Neural crest cell (in vitro differentiated cells): ENCODE measurements around the gene SLC22A14. TPM values are rescaled to one million over a fixed set of nuclear protein-coding genes. Genes with fewer than 3 reads are reported as not detected.

ENCODE experiments used
- DNase-seq: peaks from one replicate; pipeline ENCODE4 v3.0.0; 2021; ENCODE audit warnings: low read depth, mixed read lengths, low spot score
- H3K27ac Mint-ChIP-seq: one replicate; pipeline ENCODE4 v1.8.0; 2021; ENCODE audit warnings: mild to moderate bottlenecking, mixed read lengths; ENCODE audit not compliant: unreplicated experiment
- H3K27me3 Mint-ChIP-seq: 2 replicates; pipeline ENCODE4 v1.8.0; 2021; ENCODE audit warnings: low read depth, mild to moderate bottlenecking, mixed read lengths
- H3K36me3 Mint-ChIP-seq: 2 replicates; pipeline ENCODE4 v1.8.0; 2021; ENCODE audit warnings: low read depth, mild to moderate bottlenecking, mixed read lengths
- H3K4me1 Mint-ChIP-seq: 2 replicates; pipeline ENCODE4 v1.8.0; 2021; ENCODE audit warnings: mixed read lengths
- H3K4me3 Mint-ChIP-seq: one replicate; pipeline ENCODE4 v1.8.0; 2021; ENCODE audit warnings: mild to moderate bottlenecking, mixed read lengths
- H3K9me3 Mint-ChIP-seq: 2 replicates; pipeline ENCODE4 v1.8.0; 2021; ENCODE audit warnings: mixed read lengths
- CTCF ChIP-seq: fragments of 200-600 bp; sonication (generic); conservative IDR thresholded peaks from 2 replicates; pipeline ENCODE4 v1.5.0; 2021; ENCODE audit warnings: antibody characterized with exemption, mild to moderate bottlenecking
- total RNA-seq: library from RNA; stranded (reverse); gene quantifications from 2 replicates; pipeline ENCODE4 v1.2.1, GENCODE V29; 2021

SLC22A14 gene
- total RNA-seq, 1 donor from 2014 or later, result not detected

- DNase-seq, result no peak
- H3K9me3 Mint-ChIP-seq, result no peaks in the 10 kb centered on the region
- H3K36me3 Mint-ChIP-seq, result peaks cover 13% of the 10 kb centered on the region
- no peaks in the 10 kb centered on the region for H3K4me1 Mint-ChIP-seq
- peak overlapping the region; percentile 93 for H3K27ac Mint-ChIP-seq
- H3K4me3 Mint-ChIP-seq, result no peak overlapping the region
- H3K27me3 Mint-ChIP-seq, result no peaks in the 10 kb centered on the region
- no peak for TF ChIP-seq CTCF
Measured at GRCh38 chr3:38360345-38360744, 78.3 kb downstream of the SLC22A14 start.

GRCh38 chr3:38361496-38361895, 79.4 kb downstream of the SLC22A14 start:
- H3K27me3 Mint-ChIP-seq, result no peaks in the 10 kb centered on the region
- H3K9me3 Mint-ChIP-seq, result no peaks in the 10 kb centered on the region
- no peak for TF ChIP-seq CTCF
- no peak overlapping the region for H3K4me3 Mint-ChIP-seq
- peaks cover 13% of the 10 kb centered on the region for H3K36me3 Mint-ChIP-seq
- no peak for DNase-seq
- H3K4me1 Mint-ChIP-seq, result no peaks in the 10 kb centered on the region
- no peak overlapping the region for H3K27ac Mint-ChIP-seq

DNA sequence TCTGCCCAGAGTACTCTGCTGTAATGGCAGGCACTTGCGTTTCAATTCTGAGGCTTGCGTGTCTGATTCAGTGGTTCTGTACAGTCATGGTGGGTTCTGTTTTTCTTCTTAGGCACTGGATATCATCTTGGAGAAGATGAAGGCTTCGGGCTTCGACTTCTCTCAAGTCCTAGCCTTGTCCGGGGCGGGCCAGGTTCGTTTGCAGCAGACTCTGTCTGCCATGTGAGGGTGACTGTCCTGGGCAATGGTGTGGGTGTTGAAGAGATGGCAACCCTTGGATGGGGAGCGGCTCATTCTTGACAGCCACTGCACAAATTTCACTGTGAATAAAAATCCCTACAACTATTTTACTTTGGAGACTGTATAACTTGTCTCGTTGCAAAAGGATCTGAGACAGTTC, 80.7 kb downstream of the SLC22A14 start:
- Mint-ChIP-seq H3K27me3 (no peaks in the 10 kb centered on the region), H3K36me3 (peaks cover 13% of the 10 kb centered on the region), H3K9me3 (no peaks in the 10 kb centered on the region), H3K27ac (no peak overlapping the region), H3K4me1 (no peaks in the 10 kb centered on the region), H3K4me3 (no peak overlapping the region)
- no peak for DNase-seq
- TF ChIP-seq CTCF, result no peak

DNA sequence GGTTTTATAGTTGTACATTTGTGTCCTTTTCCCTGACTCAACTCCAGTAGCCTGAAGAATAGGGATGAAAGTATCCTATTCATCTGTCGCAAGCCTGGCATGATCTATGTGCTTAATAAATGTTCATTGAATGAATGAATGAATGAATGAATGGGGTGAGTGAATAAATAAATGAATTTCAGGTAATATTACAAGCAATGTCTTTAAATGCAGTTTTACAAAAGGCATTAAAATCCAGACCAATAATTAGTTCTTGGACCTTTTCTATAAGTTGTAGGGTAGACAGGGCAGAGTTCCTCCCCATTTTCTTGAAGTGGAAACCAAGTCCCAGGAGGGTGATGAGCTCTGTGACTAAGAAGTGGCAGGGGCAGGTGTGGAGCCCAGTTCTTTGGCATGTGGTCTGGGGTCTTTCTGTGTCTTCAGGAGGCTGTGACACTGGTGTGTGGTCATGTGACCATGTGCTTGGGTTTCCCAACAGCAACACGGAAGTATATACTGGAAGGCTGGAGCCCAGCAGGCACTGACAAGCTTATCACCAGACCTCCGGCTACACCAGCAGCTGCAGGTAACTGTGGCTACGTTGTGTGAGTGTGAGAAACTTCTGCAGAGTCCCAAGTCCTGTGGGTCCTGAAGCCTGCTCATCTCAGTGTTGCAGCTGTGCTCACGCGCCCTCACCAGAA, 82.8 kb downstream of the SLC22A14 start:
- Mint-ChIP-seq H3K4me1 (no peaks in the 10 kb centered on the region), H3K9me3 (no peaks in the 10 kb centered on the region), H3K36me3 (peaks cover 14% of the 10 kb centered on the region), H3K27me3 (no peaks in the 10 kb centered on the region), H3K27ac (no peak overlapping the region), H3K4me3 (no peak overlapping the region)
- no peak for TF ChIP-seq CTCF
- DNase-seq, result no peak

- H3K9me3 Mint-ChIP-seq, result no peaks in the 10 kb centered on the region
- H3K4me3 Mint-ChIP-seq, result no peak overlapping the region
- no peaks in the 10 kb centered on the region for H3K27me3 Mint-ChIP-seq
- H3K36me3 Mint-ChIP-seq, result peaks cover 16% of the 10 kb centered on the region
- TF ChIP-seq CTCF, result no peak
- no peaks in the 10 kb centered on the region for H3K4me1 Mint-ChIP-seq
- H3K27ac Mint-ChIP-seq, result no peak overlapping the region
- no peak for DNase-seq
Measured at GRCh38 chr3:38365469-38366062, 83.5 kb downstream of the SLC22A14 start.
